Neural cell (in vitro differentiated cells): ENCODE measurements around the gene LIG3.
"Not testable (repeated sequence)": the region's sequence is repeated elsewhere in the genome, so short reads cannot be mapped to it uniquely, and the experiment has no call there.

Source experiments
- EZH2 ChIP-seq: fragments of 200-600, 300-800 bp; shearing (Covaris generic), sonication (generic); IDR thresholded peaks from 2 replicates; pipeline ENCODE4 v1.6.1; 2014; ENCODE audit warnings: antibody characterized with exemption, low read length, borderline replicate concordance, mild to moderate bottlenecking; ENCODE audit not compliant: insufficient read depth, poor library complexity, severe bottlenecking
- POLR2AphosphoS5 ChIP-seq: IDR thresholded peaks from 2 replicates; pipeline ENCODE4 v1.6.1; 2012
- SMC3 ChIP-seq: fragments of 450-650 bp; conservative IDR thresholded peaks from 2 replicates; pipeline ENCODE4 v1.6.1; 2014; ENCODE audit warnings: antibody characterized with exemption, mild to moderate bottlenecking, moderate library complexity; ENCODE audit not compliant: poor library complexity
- TAF1 ChIP-seq: IDR thresholded peaks from 2 replicates; pipeline ENCODE4 v1.6.1; 2012; ENCODE audit warnings: low read depth
- TF ChIP-seq, protein P1 (sequence below): fragments of 450-650 bp; IDR thresholded peaks from 2 replicates; pipeline ENCODE4 v1.5.1; 2014; ENCODE audit warnings: antibody characterized with exemption, mild to moderate bottlenecking, moderate library complexity; ENCODE audit not compliant: poor library complexity, severe bottlenecking

- TF ChIP-seq, protein P1, sequence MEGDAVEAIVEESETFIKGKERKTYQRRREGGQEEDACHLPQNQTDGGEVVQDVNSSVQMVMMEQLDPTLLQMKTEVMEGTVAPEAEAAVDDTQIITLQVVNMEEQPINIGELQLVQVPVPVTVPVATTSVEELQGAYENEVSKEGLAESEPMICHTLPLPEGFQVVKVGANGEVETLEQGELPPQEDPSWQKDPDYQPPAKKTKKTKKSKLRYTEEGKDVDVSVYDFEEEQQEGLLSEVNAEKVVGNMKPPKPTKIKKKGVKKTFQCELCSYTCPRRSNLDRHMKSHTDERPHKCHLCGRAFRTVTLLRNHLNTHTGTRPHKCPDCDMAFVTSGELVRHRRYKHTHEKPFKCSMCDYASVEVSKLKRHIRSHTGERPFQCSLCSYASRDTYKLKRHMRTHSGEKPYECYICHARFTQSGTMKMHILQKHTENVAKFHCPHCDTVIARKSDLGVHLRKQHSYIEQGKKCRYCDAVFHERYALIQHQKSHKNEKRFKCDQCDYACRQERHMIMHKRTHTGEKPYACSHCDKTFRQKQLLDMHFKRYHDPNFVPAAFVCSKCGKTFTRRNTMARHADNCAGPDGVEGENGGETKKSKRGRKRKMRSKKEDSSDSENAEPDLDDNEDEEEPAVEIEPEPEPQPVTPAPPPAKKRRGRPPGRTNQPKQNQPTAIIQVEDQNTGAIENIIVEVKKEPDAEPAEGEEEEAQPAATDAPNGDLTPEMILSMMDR, result not testable (repeated sequence)
- not testable (repeated sequence) for TF ChIP-seq TAF1, POLR2AphosphoS5, EZH2, SMC3
Measured at GRCh38 chr17:35045458-35045979, 65.2 kb downstream of the LIG3 start.
